ENCODE results near the gene GPT2.

Gene GPT2

DNA sequence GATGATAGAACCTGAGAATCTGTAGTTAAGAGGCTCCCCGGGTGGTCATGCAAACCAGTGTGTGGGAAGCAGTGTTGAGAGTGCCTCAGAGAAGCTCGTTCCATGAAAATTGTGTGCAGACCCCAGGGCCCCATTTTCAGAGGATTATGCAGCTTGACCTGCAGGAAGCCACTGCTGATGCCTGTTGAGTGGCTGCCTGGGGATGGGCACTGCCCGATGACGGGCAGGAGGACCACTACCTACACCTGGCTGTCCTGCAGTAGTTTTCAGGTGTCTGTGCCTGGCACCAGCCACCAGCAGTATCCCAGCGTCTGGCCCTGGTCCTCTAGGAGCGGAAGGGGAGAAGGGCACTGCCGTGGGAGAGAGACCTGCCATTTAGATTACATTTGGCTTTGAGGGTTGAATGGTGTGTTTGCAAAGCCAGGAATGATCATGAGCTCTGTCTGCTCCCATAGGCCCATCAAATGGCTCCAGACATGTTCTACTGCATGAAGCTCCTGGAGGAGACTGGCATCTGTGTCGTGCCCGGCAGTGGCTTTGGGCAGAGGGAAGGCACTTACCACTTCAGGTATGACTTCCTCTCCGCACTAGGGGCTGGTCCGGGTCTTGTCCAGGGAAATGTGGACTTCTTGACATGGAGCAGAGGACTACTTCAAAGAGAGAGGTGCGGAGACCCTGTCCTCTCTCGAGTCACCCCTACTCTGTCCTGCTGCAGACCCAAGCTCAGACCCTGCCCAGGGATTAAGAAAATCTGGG is 42.5 kb downstream of the GPT2 start:
- TF ChIP-seq FOXP2 (optimal IDR thresholded peaks at IDR 0.05; ENCODE audit: borderline replicate concordance, extremely low read depth, extremely low read length, insufficient read depth) (no peak), TAF1 (IDR thresholded peaks at IDR 0.05; ENCODE audit: borderline replicate concordance, insufficient read depth, low read length) (no peak), SIN3A (IDR thresholded peaks at IDR 0.05; ENCODE audit: borderline replicate concordance, insufficient read depth, low read length) (no peak), POLR2AphosphoS5 (IDR thresholded peaks at IDR 0.05; ENCODE audit: low read depth, low read length) (no peak), REST (IDR thresholded peaks at IDR 0.05; ENCODE audit: insufficient read depth in 1 of 2, low read depth in 2 of 2, low read length in 2 of 2) (no peak)

- no peak for TF ChIP-seq FOXP2 (optimal IDR thresholded peaks at IDR 0.05; ENCODE audit: borderline replicate concordance, extremely low read depth, extremely low read length, insufficient read depth)
These were observed 43.1 kb downstream of the GPT2 start for GRCh38 chr16:46927273-46927672.

DNA sequence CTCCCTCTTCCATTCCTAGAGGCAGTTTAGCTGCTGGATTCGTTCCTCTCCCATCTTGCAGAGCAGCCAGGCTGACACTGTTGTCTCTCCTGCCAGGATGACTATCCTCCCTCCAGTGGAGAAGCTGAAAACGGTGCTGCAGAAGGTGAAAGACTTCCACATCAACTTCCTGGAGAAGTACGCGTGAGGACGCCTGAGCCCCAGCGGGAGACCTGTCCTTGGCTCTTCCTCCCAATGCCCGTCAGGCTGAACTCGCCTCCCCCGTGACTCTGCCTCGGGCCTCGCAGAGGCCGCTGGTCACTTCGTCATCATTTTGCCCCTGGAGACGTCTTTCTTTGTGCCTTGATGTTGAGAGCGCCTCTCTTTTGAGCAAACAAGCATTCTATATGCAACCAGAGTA is 44.6 kb downstream of the GPT2 start:
- TF ChIP-seq SIN3A (IDR thresholded peaks at IDR 0.05; ENCODE audit: borderline replicate concordance, insufficient read depth, low read length) (no peak), REST (IDR thresholded peaks at IDR 0.05; ENCODE audit: insufficient read depth in 1 of 2, low read depth in 2 of 2, low read length in 2 of 2) (no peak), POLR2AphosphoS5 (IDR thresholded peaks at IDR 0.05; ENCODE audit: low read depth, low read length) (no peak), TAF1 (IDR thresholded peaks at IDR 0.05; ENCODE audit: borderline replicate concordance, insufficient read depth, low read length) (no peak), FOXP2 (optimal IDR thresholded peaks at IDR 0.05; ENCODE audit: borderline replicate concordance, extremely low read depth, extremely low read length, insufficient read depth) (no peak)

DNA sequence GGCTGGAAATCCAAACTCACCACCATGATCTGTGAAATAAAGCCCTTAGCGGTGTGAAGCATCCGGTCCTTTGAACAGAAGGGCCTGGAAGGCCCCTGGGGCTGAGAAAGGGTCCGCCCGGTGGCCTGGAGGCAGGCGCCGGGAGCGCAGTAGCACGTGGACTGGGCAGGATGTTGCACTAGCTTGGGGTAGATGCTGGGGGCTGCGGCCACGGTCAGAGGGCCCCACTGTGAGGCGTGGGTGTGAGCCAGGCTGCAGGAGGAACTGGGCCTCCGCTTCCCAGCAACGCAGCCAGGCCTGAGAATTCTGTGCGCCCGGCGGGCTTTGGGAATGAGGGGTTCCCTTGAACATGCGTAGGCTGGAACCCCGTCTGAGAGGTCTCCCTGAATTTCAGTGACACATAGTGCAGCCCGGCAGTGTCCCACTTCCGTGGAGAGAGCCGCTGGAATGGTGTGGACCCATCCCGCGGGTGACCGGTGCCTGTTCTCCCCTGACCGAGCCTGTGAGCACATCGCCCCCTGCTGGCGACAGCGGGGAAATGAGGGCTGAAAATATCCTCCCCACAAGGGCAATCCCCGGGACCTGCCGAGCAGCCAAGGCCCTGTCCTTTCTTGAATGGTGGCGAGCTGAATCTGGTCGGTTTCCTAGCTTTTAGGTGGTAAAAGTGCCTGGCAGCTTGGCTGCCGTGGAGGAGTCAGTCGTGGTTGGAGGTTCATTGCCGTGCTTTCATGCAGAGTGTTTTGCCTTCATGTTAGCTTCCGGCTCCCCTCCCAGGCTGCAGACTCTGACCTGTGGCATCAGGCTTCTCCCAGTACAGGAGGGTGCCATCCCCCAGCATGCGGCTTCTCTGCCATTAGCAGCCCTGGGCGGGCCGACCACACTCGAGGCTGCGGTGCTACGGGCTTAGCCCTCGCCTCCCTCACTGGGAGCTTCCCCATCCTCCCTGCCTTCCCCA is 45.5 kb downstream of the GPT2 start:
- TF ChIP-seq REST (IDR thresholded peaks at IDR 0.05; ENCODE audit: insufficient read depth in 1 of 2, low read depth in 2 of 2, low read length in 2 of 2) (no peak), TAF1 (IDR thresholded peaks at IDR 0.05; ENCODE audit: borderline replicate concordance, insufficient read depth, low read length) (no peak), FOXP2 (optimal IDR thresholded peaks at IDR 0.05; ENCODE audit: borderline replicate concordance, extremely low read depth, extremely low read length, insufficient read depth) (no peak), SIN3A (IDR thresholded peaks at IDR 0.05; ENCODE audit: borderline replicate concordance, insufficient read depth, low read length) (no peak), POLR2AphosphoS5 (IDR thresholded peaks at IDR 0.05; ENCODE audit: low read depth, low read length) (no peak)

- TF ChIP-seq POLR2AphosphoS5 (IDR thresholded peaks at IDR 0.05; ENCODE audit: low read depth, low read length) (no peak), REST (IDR thresholded peaks at IDR 0.05; ENCODE audit: insufficient read depth in 1 of 2, low read depth in 2 of 2, low read length in 2 of 2) (no peak), SIN3A (IDR thresholded peaks at IDR 0.05; ENCODE audit: borderline replicate concordance, insufficient read depth, low read length) (no peak), TAF1 (IDR thresholded peaks at IDR 0.05; ENCODE audit: borderline replicate concordance, insufficient read depth, low read length) (no peak), FOXP2 (optimal IDR thresholded peaks at IDR 0.05; ENCODE audit: borderline replicate concordance, extremely low read depth, extremely low read length, insufficient read depth) (no peak)
These were observed 46.7 kb downstream of the GPT2 start for GRCh38 chr16:46930861-46931260.

All from PFSK-1 (cell line).